ENCODE measurements around the gene CCDC102A. TPM values are rescaled to one million over a fixed set of nuclear protein-coding genes. Genes with fewer than 3 reads are reported as not detected.

The CCDC102A gene
- total RNA-seq, 1 experiment from 2014 or later, result 8.1 TPM

- CTCF ChIA-PET, result no interaction called here
- BruUV-seq (replicated peaks), result no TSS peak
- H3K4me1 ChIP-seq (replicated peaks; ENCODE audit: insufficient read depth), result no peaks in the 10 kb centered on the region
- H4K20me1 ChIP-seq (ENCODE audit: insufficient read depth), result no peaks in the 10 kb centered on the region
- DNase-seq, result no peak
- no peak overlapping the region for H3K27ac ChIP-seq
- H3K4me3 ChIP-seq, result no peak overlapping the region
- no peaks in the 10 kb centered on the region for H3K79me2 ChIP-seq (ENCODE audit: low read depth)
- 0 out of 2 replicates have a peak, but pooled peaks cover 4% of the 10 kb centered on the region for H3K36me3 ChIP-seq (ENCODE audit: low read depth)
- no peak overlapping the region for H3K4me2 ChIP-seq
- intact Hi-C loops (cut with micrococcal nuclease; ENCODE audit: unreplicated experiment), result no loop called here
- H2AFZ ChIP-seq, result no peak overlapping the region
- H3F3A ChIP-seq (ENCODE audit: insufficient read depth, low read depth), result no peaks in the 10 kb centered on the region
- H3K27me3 ChIP-seq (ENCODE audit: insufficient read depth, low read depth), result no peaks in the 10 kb centered on the region
- H3K9me3 ChIP-seq (ENCODE audit: insufficient read depth, low read depth), result no peaks in the 10 kb centered on the region
- TF ChIP-seq, protein P1, sequence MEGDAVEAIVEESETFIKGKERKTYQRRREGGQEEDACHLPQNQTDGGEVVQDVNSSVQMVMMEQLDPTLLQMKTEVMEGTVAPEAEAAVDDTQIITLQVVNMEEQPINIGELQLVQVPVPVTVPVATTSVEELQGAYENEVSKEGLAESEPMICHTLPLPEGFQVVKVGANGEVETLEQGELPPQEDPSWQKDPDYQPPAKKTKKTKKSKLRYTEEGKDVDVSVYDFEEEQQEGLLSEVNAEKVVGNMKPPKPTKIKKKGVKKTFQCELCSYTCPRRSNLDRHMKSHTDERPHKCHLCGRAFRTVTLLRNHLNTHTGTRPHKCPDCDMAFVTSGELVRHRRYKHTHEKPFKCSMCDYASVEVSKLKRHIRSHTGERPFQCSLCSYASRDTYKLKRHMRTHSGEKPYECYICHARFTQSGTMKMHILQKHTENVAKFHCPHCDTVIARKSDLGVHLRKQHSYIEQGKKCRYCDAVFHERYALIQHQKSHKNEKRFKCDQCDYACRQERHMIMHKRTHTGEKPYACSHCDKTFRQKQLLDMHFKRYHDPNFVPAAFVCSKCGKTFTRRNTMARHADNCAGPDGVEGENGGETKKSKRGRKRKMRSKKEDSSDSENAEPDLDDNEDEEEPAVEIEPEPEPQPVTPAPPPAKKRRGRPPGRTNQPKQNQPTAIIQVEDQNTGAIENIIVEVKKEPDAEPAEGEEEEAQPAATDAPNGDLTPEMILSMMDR (conservative IDR thresholded peaks at IDR 0.05), result no peak
- TF ChIP-seq EZH2 (IDR thresholded peaks at IDR 0.05; ENCODE audit: low read depth), result no peak
- H3K9me2 ChIP-seq (ENCODE audit: insufficient read depth), result no peaks in the 10 kb centered on the region
- POLR2A ChIA-PET (ENCODE audit: unreplicated experiment), result no interaction called here
Observed at GRCh38 chr16:57474671-57475661, 61.4 kb downstream of the CCDC102A start.

DNA sequence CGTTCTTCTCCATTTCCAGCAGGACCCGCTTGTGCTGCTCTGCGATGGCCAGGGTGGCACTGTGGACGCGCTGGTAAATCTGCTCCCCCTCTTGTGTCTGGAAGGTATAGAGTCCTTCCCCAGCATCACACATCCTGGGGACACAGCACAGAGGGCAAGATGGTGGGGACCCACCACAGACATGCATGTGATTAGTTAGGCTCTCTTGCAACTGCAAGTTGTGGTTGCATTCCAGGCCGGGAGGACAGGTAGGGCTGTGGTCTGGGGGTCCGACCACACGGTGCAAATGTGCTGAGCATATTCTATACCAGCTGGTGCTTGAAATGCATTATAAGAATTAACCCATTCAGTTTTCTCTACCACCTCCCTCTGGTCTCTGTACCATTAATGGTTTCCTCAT, 62.5 kb downstream of the CCDC102A start:
- no peak overlapping the region for H3K4me2 ChIP-seq
- H3K27me3 ChIP-seq (ENCODE audit: insufficient read depth, low read depth), result no peaks in the 10 kb centered on the region
- intact Hi-C loops (cut with micrococcal nuclease; ENCODE audit: unreplicated experiment), result no loop called here
- H3K9me3 ChIP-seq (ENCODE audit: insufficient read depth, low read depth), result no peaks in the 10 kb centered on the region
- H4K20me1 ChIP-seq (ENCODE audit: insufficient read depth), result no peaks in the 10 kb centered on the region
- H2AFZ ChIP-seq, result no peak overlapping the region
- no peak overlapping the region for H3K4me3 ChIP-seq
- no peak overlapping the region for H3K27ac ChIP-seq
- no peaks in the 10 kb centered on the region for H3K79me2 ChIP-seq (ENCODE audit: low read depth)
- CTCF ChIA-PET, result no interaction called here
- H3K4me1 ChIP-seq (replicated peaks; ENCODE audit: insufficient read depth), result no peaks in the 10 kb centered on the region
- H3K9me2 ChIP-seq (ENCODE audit: insufficient read depth), result no peaks in the 10 kb centered on the region
- POLR2A ChIA-PET (ENCODE audit: unreplicated experiment), result no interaction called here
- TF ChIP-seq, protein P1 (conservative IDR thresholded peaks at IDR 0.05), result no peak
- TF ChIP-seq EZH2 (IDR thresholded peaks at IDR 0.05; ENCODE audit: low read depth), result no peak
- no peak for DNase-seq
- peaks cover 4% of the 10 kb centered on the region; the same call in 1 of the 2 replicates for H3K36me3 ChIP-seq (ENCODE audit: low read depth)
- no TSS peak for BruUV-seq (replicated peaks)
- no peaks in the 10 kb centered on the region for H3F3A ChIP-seq (ENCODE audit: insufficient read depth, low read depth)

- no peaks in the 10 kb centered on the region for H3K79me2 ChIP-seq (ENCODE audit: low read depth)
- H3K36me3 ChIP-seq (ENCODE audit: low read depth), result peaks cover 10% of the 10 kb centered on the region; the same call in 1 of the 2 replicates
- no peaks in the 10 kb centered on the region for H3K4me1 ChIP-seq (replicated peaks; ENCODE audit: insufficient read depth)
- ChIA-PET POLR2A (ENCODE audit: unreplicated experiment) (no interaction called here), CTCF (no interaction called here)
- H3K27ac ChIP-seq, result no peak overlapping the region
- no peak overlapping the region for H2AFZ ChIP-seq
- intact Hi-C loops (cut with micrococcal nuclease; ENCODE audit: unreplicated experiment), result no loop called here
- H3K4me3 ChIP-seq, result no peak overlapping the region
- no TSS peak for BruUV-seq (replicated peaks)
- H3K9me2 ChIP-seq (ENCODE audit: insufficient read depth), result no peaks in the 10 kb centered on the region
- no peaks in the 10 kb centered on the region for H4K20me1 ChIP-seq (ENCODE audit: insufficient read depth)
- no peaks in the 10 kb centered on the region for H3F3A ChIP-seq (ENCODE audit: insufficient read depth, low read depth)
- TF ChIP-seq EZH2 (IDR thresholded peaks at IDR 0.05; ENCODE audit: low read depth), result no peak
- TF ChIP-seq, protein P1 (conservative IDR thresholded peaks at IDR 0.05), result no peak
- H3K4me2 ChIP-seq, result no peak overlapping the region
- H3K9me3 ChIP-seq (ENCODE audit: insufficient read depth, low read depth), result no peaks in the 10 kb centered on the region
- DNase-seq, result no peak
- H3K27me3 ChIP-seq (ENCODE audit: insufficient read depth, low read depth), result no peaks in the 10 kb centered on the region
Observed at GRCh38 chr16:57473176-57473840, 63.1 kb downstream of the CCDC102A start.
